Fibroblast of lung (primary cell): ENCODE results near the gene POLR2A.

ENCODE experiments used
- CTCF ChIP-seq, 2 donors: IDR thresholded peaks in 1 of 2; conservative IDR thresholded peaks in 1 of 2; 1 replicate in 1 of 2; 2 replicates in 1 of 2; pipeline ENCODE4 v1.5.1; 2011 to 2012; ENCODE audit warnings: low read length in 2 of 2, control low read depth in 1 of 2, inconsistent platforms in 1 of 2, low read depth in 1 of 2, mild to moderate bottlenecking in 1 of 2
- EZH2 ChIP-seq: IDR thresholded peaks from 2 replicates; pipeline ENCODE4 v1.5.1; 2012; ENCODE audit warnings: low read length, control low read depth, mild to moderate bottlenecking; ENCODE audit errors: missing control alignments

DNA sequence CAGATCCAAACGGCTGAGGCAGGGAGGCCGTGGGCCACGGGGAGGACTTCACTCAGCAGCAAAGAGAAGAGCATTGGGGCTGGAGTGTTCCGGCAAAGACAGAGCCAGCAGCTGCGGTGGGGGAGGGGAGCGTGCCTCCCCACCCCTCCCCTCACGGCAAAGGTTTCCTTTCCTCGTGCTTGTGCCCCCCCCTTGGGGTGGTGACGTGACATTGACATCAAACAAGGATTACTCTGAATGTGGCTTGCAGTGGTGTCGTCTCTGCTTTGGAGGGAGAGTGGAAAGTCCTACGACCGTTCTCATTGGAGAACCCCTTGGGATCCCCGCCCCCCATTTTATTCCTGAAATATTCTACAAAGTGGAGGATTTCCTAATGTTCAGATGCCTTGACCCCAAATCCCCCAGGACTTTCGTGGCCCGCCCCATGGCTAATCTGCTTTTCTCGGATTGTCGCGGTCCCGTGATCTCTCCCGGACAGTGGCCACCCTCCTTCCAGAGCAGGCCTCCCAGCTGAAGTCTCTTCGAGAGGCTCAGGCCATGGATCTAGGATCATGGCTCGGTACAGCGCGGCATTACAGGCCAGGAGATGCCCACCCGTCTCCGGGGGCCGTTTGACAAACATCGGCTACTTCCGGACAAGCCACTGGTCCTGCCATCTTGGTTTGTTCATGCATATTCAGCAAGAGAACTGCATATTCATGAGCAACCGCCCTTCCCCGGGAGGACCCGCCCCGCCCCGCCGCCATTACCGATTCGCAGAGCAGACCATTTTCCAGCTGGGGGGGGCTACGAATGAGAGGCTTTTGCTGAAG, 705 bp upstream of the POLR2A start:
- TF ChIP-seq CTCF (conservative IDR thresholded peaks at IDR 0.05 in 1 of 2, IDR thresholded peaks at IDR 0.05 in 1 of 2; ENCODE audit: low read depth in 1 of 2, low read length in 2 of 2) = no peak
- no peak for TF ChIP-seq EZH2
